ENCODE data around the gene NUAK1. TPM values are rescaled to one million over a fixed set of nuclear protein-coding genes. Genes with fewer than 3 reads are reported as not detected.

NUAK1 gene
- total RNA-seq, 1 experiment from 2014 or later, result 7.4 TPM

- TF ChIP-seq CTCF (IDR thresholded peaks at IDR 0.05 in 2 of 3, conservative IDR thresholded peaks at IDR 0.05 in 1 of 3; ENCODE audit: borderline replicate concordance in 1 of 3, insufficient read depth in 1 of 3, low read depth in 2 of 3, low read length in 2 of 3), result no peak
- no peak for TF ChIP-seq EZH2 (IDR thresholded peaks at IDR 0.05)
- no peak for TF ChIP-seq YY1 (IDR thresholded peaks at IDR 0.05; ENCODE audit: extremely low read depth, insufficient replicate concordance, low read depth, low read length)
- no peak for TF ChIP-seq SRF (IDR thresholded peaks at IDR 0.05; ENCODE audit: low read depth)
- no peak for TF ChIP-seq CBX3 (IDR thresholded peaks at IDR 0.05; ENCODE audit: low read depth)
- TF ChIP-seq SIN3A (IDR thresholded peaks at IDR 0.05; ENCODE audit: low read depth), result no peak
- no peak for TF ChIP-seq ZBTB33 (IDR thresholded peaks at IDR 0.05; ENCODE audit: extremely low read depth, insufficient replicate concordance, low read length)
- TF ChIP-seq MAX (IDR thresholded peaks at IDR 0.05), result no peak
- no peak for TF ChIP-seq EZH2phosphoT487 (IDR thresholded peaks at IDR 0.05; ENCODE audit: borderline replicate concordance)
- TF ChIP-seq ZNF274 (IDR thresholded peaks at IDR 0.05; ENCODE audit: low read depth, low read length), result no peak
- TF ChIP-seq CEBPB (IDR thresholded peaks at IDR 0.05; ENCODE audit: low read depth), result no peak
- no peak for TF ChIP-seq JUND (IDR thresholded peaks at IDR 0.05)
- TF ChIP-seq RAD21 (IDR thresholded peaks at IDR 0.05; ENCODE audit: low read depth), result no peak
- no peak for TF ChIP-seq POLR2A (IDR thresholded peaks at IDR 0.05; ENCODE audit: borderline replicate concordance, extremely low read depth, insufficient read depth, insufficient read length)
- Histone ChIP-seq H2AFZ (ENCODE audit: low read depth, low read length, poor library complexity, severe bottlenecking) (no peak overlapping the region), H3K27ac (ENCODE audit: low read depth, low read length) (no peak overlapping the region), H4K20me1 (ENCODE audit: insufficient read depth) (no peaks in the 10 kb centered on the region), H3K79me2 (ENCODE audit: insufficient read depth, low read length) (no peaks in the 10 kb centered on the region), H3K9me2 (ENCODE audit: insufficient read depth) (no peaks in the 10 kb centered on the region), H3K27me3 (ENCODE audit: insufficient read depth, low read length) (no peaks in the 10 kb centered on the region), H3K4me2 (ENCODE audit: low read length) (no peak overlapping the region), H3K4me3 (replicated peaks in 1 of 2; ENCODE audit: low read depth in 1 of 2, low read length in 2 of 2) (no peak overlapping the region), H3K9ac (ENCODE audit: low read length) (no peak overlapping the region), H3K4me1 (ENCODE audit: control insufficient read depth in 1 of 2, insufficient read depth in 2 of 2, low read length in 2 of 2) (no peaks in the 10 kb centered on the region), H3K9me3 (ENCODE audit: control insufficient read depth in 1 of 2, insufficient read depth in 1 of 2, low read depth in 1 of 2, low read length in 2 of 2) (no peaks in the 10 kb centered on the region), H3K36me3 (ENCODE audit: control insufficient read depth in 1 of 2, insufficient read depth in 2 of 2, low read length in 2 of 2) (no peaks in the 10 kb centered on the region)
- ChIA-PET CTCF (no interaction called here), POLR2A (no interaction called here), RAD21 (ENCODE audit: low non-redundant PET in 1 of 2, low total read pairs in 2 of 2, uncharacterized antibody in 2 of 2, unreplicated experiment in 2 of 2) (no interaction called here)
- no peak for DNase-seq (ENCODE audit: low read depth, low spot score)
- ATAC-seq, result no peak
- intact Hi-C loops (cut with micrococcal nuclease), result no loop called here
- BruUV-seq (replicated peaks), result no TSS peak
Measured at GRCh38 chr12:106187155-106187789, 48.5 kb upstream of the NUAK1 start.

All from HCT116 (cell line).